GM18870 (cell line): ENCODE measurements around the gene PSME2.

ENCODE experiments used
- ATAC-seq: cut with Tn5 transposase; IDR thresholded peaks from one replicate; pipeline ENCODE4 v1.9.1; 2021; ENCODE audit warnings: moderate library complexity; ENCODE audit not compliant: unreplicated experiment

The PSME2 gene

GRCh38 chr14:24156840-24157239, 10.4 kb upstream of the PSME2 start:
- no peak for ATAC-seq

GRCh38 chr14:24155100-24155499, 8.7 kb upstream of the PSME2 start:
- ATAC-seq = no peak

GRCh38 chr14:24151404-24152080, 5.1 kb upstream of the PSME2 start:
- no peak for ATAC-seq

GRCh38 chr14:24150993-24151392, 4.6 kb upstream of the PSME2 start:
- no peak for ATAC-seq

GRCh38 chr14:24150567-24150966, 4.2 kb upstream of the PSME2 start:
- ATAC-seq = no peak

GRCh38 chr14:24150061-24150460, 3.7 kb upstream of the PSME2 start:
- no peak for ATAC-seq

- no peak for ATAC-seq
Measured at GRCh38 chr14:24149302-24149969, 3.0 kb upstream of the PSME2 start.

- ATAC-seq = no peak
Measured at GRCh38 chr14:24147761-24148428, 1.5 kb upstream of the PSME2 start.

- ATAC-seq = peak; percentile 75
Measured at GRCh38 chr14:24146978-24147760, 759 bp upstream of the PSME2 start, which contains the start of gene RNF31. TSS of gene RNF31 (plus strand) at chr14:24147498. CDS start at chr14:24147699, 201 bp downstream.

- ATAC-seq = no peak
Measured at GRCh38 chr14:24145690-24146452, 539 bp downstream of the PSME2 start.

GRCh38 chr14:24145219-24145618, 1.2 kb downstream of the PSME2 start:
- no peak for ATAC-seq

- ATAC-seq = no peak
Measured at GRCh38 chr14:24144451-24144850, 2.0 kb downstream of the PSME2 start.

GRCh38 chr14:24143511-24143910, 2.9 kb downstream of the PSME2 start:
- no peak for ATAC-seq

GRCh38 chr14:24141097-24141880, 5.1 kb downstream of the PSME2 start, which contains the start of gene EMC9:
TSS of gene EMC9 (minus strand) at chr14:24141591. CDS start at chr14:24141304, 287 bp downstream.
- ATAC-seq = peak; percentile 79

GRCh38 chr14:24139272-24139934, 7.0 kb downstream of the PSME2 start:
- ATAC-seq = no peak

- ATAC-seq = no peak
Measured at GRCh38 chr14:24138396-24139271, 7.8 kb downstream of the PSME2 start.

GRCh38 chr14:24137529-24138395, 8.6 kb downstream of the PSME2 start:
- ATAC-seq = no peak
